Panc1 (cell line): Measurements from ENCODE around the gene IL17REL. TPM values are rescaled to one million over a fixed set of nuclear protein-coding genes. Genes with fewer than 3 reads are reported as not detected.

Experiments
- ATAC-seq: fragments of 200-7000 bp; cut with Tn5 transposase; 2 replicates; pipeline ENCODE4 v1.9.1; 2020; ENCODE audit warnings: mild to moderate bottlenecking, moderate library complexity
- BruUV-seq: library from RNA; stranded (reverse); fragments of 400-500 nt; replicated peaks from 2 replicates; lab custom pipeline; 2021; lab: Mats Ljungman, UMichigan
- CTCF ChIA-PET: fragments of 300-600 bp; sonication (Branson Sonifier 250); formaldehyde crosslinking; loops from one replicate; lab custom pipeline; 2022; ENCODE audit warnings: antibody characterized with exemption; lab: Charles Lee
- POLR2A ChIA-PET: fragments of 300-600 bp; sonication (Branson Sonifier 250); formaldehyde crosslinking; loops from one replicate; lab custom pipeline; 2022; ENCODE audit warnings: antibody characterized with exemption; lab: Charles Lee
- DNase-seq: peaks from one replicate; pipeline ENCODE4 v3.0.0-alpha.2; 2010; ENCODE audit warnings: low read depth, low spot score
- H3K27ac ChIP-seq: 2 replicates; pipeline ENCODE4 v1.5.1; 2011; ENCODE audit warnings: mild to moderate bottlenecking, low read length, inconsistent platforms
- H3K27me3 ChIP-seq: fragments of 200-500 bp; sonication (Bioruptor generic); 2 replicates; pipeline ENCODE4 v1.6.0; 2014; ENCODE audit warnings: low read length, inconsistent platforms; ENCODE audit not compliant: control insufficient read depth, insufficient read depth
- H3K36me3 ChIP-seq: fragments of 200-500 bp; sonication (Bioruptor generic); 2 replicates; pipeline ENCODE4 v1.5.1; 2014; ENCODE audit warnings: inconsistent platforms, mild to moderate bottlenecking, low read length, moderate library complexity; ENCODE audit not compliant: control insufficient read depth, insufficient read depth
- H3K4me1 ChIP-seq: 2 replicates; pipeline ENCODE4 v1.5.1; 2011; ENCODE audit warnings: inconsistent platforms, mild to moderate bottlenecking, low read length, moderate library complexity; ENCODE audit not compliant: control insufficient read depth, insufficient read depth
- H3K4me3 ChIP-seq, 2 experiments: 2 replicates each; pipeline ENCODE4 v1.5.1; 2011 to 2012; ENCODE audit warnings: low read depth in 2 of 2, low read length in 2 of 2, mild to moderate bottlenecking in 2 of 2, inconsistent platforms in 1 of 2, moderate library complexity in 1 of 2
- H3K9me3 ChIP-seq: fragments of 200-500 bp; sonication (Bioruptor generic); 2 replicates; pipeline ENCODE4 v1.5.1; 2014; ENCODE audit warnings: low read depth, mild to moderate bottlenecking, inconsistent platforms, low read length, moderate library complexity; ENCODE audit not compliant: control insufficient read depth, insufficient read depth
- POLR2AphosphoS5 ChIP-seq: IDR thresholded peaks from 2 replicates; pipeline ENCODE4 v1.6.1; 2012; ENCODE audit warnings: mild to moderate bottlenecking, low read depth, low read length, moderate library complexity
- SIN3A ChIP-seq: IDR thresholded peaks from 2 replicates; pipeline ENCODE4 v1.6.1; 2012; ENCODE audit warnings: low read depth, mild to moderate bottlenecking, low read length, moderate library complexity, borderline replicate concordance; ENCODE audit not compliant: insufficient read depth
- TCF7L2 ChIP-seq: IDR thresholded peaks from 2 replicates; pipeline ENCODE4 v1.6.1; 2011; ENCODE audit warnings: mild to moderate bottlenecking, low read depth, low read length, inconsistent platforms
- in situ Hi-C: cut with HindIII; loops from 2 replicates; pipeline ENCODE4 v1.10.0; 2016; ENCODE audit warnings: low sequenced_read_pairs, low pct_unique_long_range_greater_than_20kb
- intact Hi-C: fragments of 100-400 bp; cut with micrococcal nuclease; formaldehyde crosslinking; loops from one replicate; pipeline ENCODE4 v1.10.0; 2022; ENCODE audit not compliant: unreplicated experiment
- total RNA-seq: library from RNA; stranded (reverse); gene quantifications from one replicate; pipeline ENCODE4 v1.2.1, GENCODE V29; 2021; ENCODE audit not compliant: unreplicated experiment
- TF ChIP-seq, protein P1 (sequence below): fragments of 450-650 bp; IDR thresholded peaks from 2 replicates; pipeline ENCODE4 v1.5.1; 2017; ENCODE audit warnings: mild to moderate bottlenecking
- TF ChIP-seq, protein P2 (sequence below), 2 experiments: IDR thresholded peaks; 2 replicates each; pipeline ENCODE4 v1.6.1; 2011 to 2012; ENCODE audit warnings: low read depth in 2 of 2, control low read depth in 1 of 2, low read length in 1 of 2, mild to moderate bottlenecking in 1 of 2, moderate library complexity in 1 of 2; ENCODE audit not compliant: insufficient read depth in 1 of 2

The IL17REL gene
- total RNA-seq, 1 experiment from 2014 or later, result 0.82 TPM

GRCh38 chr22:49992921-49993648 is 19.5 kb downstream of the IL17REL start:
- Histone ChIP-seq H3K4me3 (no peak overlapping the region), H3K9me3 (no peaks in the 10 kb centered on the region), H3K36me3 (no peaks in the 10 kb centered on the region), H3K4me1 (peaks cover 24% of the 10 kb centered on the region), H3K27ac (no peak overlapping the region), H3K27me3 (no peaks in the 10 kb centered on the region)
- no peak for TF ChIP-seq SIN3A
- TF ChIP-seq, protein P1, sequence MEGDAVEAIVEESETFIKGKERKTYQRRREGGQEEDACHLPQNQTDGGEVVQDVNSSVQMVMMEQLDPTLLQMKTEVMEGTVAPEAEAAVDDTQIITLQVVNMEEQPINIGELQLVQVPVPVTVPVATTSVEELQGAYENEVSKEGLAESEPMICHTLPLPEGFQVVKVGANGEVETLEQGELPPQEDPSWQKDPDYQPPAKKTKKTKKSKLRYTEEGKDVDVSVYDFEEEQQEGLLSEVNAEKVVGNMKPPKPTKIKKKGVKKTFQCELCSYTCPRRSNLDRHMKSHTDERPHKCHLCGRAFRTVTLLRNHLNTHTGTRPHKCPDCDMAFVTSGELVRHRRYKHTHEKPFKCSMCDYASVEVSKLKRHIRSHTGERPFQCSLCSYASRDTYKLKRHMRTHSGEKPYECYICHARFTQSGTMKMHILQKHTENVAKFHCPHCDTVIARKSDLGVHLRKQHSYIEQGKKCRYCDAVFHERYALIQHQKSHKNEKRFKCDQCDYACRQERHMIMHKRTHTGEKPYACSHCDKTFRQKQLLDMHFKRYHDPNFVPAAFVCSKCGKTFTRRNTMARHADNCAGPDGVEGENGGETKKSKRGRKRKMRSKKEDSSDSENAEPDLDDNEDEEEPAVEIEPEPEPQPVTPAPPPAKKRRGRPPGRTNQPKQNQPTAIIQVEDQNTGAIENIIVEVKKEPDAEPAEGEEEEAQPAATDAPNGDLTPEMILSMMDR, result peak; percentile 85
- peak; percentile 86 for ATAC-seq
- ChIA-PET CTCF (interaction anchor here (0.5 kb wide), 2 partner anchors 35 to 57 kb away, joined by 3 to 4 read pairs; no protein-coding TSS in a partner anchor), POLR2A (no interaction called here)
- in situ Hi-C loops, result no loop called here
- DNase-seq, result no peak
- intact Hi-C loops, result loop anchor here (5.0 kb wide), 1 partner anchor 34 kb away; no protein-coding TSS in a partner anchor
- no TSS peak for BruUV-seq

DNA sequence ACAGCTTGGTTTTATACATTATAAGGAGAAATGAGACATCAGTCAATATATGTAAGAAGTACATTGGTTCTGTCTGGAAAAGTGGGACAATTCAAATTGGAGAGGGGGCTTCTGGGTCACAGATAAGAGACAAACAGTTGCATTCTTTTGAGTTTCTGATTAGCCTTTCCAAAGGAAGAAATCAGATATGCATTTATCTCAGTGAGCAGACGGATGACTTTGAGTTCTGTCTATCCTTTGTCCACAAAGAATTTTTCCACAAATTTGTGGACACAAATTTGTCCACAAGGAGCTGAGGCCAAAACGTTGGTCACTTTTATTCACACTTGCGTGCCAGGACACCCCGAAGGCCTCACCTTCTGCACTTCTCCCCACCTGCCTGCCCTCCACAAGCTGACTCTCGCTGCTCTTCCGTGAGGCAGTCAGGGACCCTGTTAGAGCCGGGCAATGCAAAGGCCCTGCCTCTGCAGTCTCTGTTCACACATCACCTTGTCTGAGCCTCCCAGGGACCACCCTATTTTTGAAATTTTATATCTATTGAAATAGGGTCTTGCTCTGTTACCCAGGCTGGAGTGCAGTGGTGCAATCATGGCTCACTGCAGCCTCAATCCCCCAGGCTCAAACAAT is 20.5 kb downstream of the IL17REL start:
- H3K36me3 ChIP-seq, result no peaks in the 10 kb centered on the region
- H3K9me3 ChIP-seq, result no peaks in the 10 kb centered on the region
- TF ChIP-seq, protein P1, result no peak
- TF ChIP-seq TCF7L2 (no peak), SIN3A (no peak), POLR2AphosphoS5 (no peak)
- TF ChIP-seq, protein P2, sequence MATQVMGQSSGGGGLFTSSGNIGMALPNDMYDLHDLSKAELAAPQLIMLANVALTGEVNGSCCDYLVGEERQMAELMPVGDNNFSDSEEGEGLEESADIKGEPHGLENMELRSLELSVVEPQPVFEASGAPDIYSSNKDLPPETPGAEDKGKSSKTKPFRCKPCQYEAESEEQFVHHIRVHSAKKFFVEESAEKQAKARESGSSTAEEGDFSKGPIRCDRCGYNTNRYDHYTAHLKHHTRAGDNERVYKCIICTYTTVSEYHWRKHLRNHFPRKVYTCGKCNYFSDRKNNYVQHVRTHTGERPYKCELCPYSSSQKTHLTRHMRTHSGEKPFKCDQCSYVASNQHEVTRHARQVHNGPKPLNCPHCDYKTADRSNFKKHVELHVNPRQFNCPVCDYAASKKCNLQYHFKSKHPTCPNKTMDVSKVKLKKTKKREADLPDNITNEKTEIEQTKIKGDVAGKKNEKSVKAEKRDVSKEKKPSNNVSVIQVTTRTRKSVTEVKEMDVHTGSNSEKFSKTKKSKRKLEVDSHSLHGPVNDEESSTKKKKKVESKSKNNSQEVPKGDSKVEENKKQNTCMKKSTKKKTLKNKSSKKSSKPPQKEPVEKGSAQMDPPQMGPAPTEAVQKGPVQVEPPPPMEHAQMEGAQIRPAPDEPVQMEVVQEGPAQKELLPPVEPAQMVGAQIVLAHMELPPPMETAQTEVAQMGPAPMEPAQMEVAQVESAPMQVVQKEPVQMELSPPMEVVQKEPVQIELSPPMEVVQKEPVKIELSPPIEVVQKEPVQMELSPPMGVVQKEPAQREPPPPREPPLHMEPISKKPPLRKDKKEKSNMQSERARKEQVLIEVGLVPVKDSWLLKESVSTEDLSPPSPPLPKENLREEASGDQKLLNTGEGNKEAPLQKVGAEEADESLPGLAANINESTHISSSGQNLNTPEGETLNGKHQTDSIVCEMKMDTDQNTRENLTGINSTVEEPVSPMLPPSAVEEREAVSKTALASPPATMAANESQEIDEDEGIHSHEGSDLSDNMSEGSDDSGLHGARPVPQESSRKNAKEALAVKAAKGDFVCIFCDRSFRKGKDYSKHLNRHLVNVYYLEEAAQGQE (IDR thresholded peaks at IDR 0.05; ENCODE audit: insufficient read depth in 1 of 2, low read depth in 2 of 2, low read length in 1 of 2), result no peak
- CTCF ChIA-PET, result interaction anchor here (0.6 to 1.0 kb wide), 2 partner anchors 38 to 110 kb away, joined by 4 to 6 read pairs; no protein-coding TSS in a partner anchor
- no peak for DNase-seq
- no peak overlapping the region for H3K27ac ChIP-seq
- H3K4me3 ChIP-seq, result no peak overlapping the region
- in situ Hi-C loops (no loop called here), intact Hi-C loops (loop anchor here (5.0 kb wide), 1 partner anchor 35 kb away; no protein-coding TSS in a partner anchor)
- no peaks in the 10 kb centered on the region for H3K27me3 ChIP-seq
- no peak for ATAC-seq
- no TSS peak for BruUV-seq
- POLR2A ChIA-PET, result no interaction called here
- peaks cover 22% of the 10 kb centered on the region for H3K4me1 ChIP-seq
